GM12864 (cell line): ENCODE results near the gene HIPK2.

Source experiments
- DNase-seq: peaks from one replicate; pipeline ENCODE4 v3.0.0-alpha.2; 2011; ENCODE audit warnings: low read depth
- H3K4me3 ChIP-seq: 2 replicates; pipeline ENCODE4 v1.5.1; 2011; ENCODE audit warnings: mild to moderate bottlenecking, low read depth, low read length, control low read depth
- TF ChIP-seq, protein P1 (sequence below): IDR thresholded peaks from 2 replicates; pipeline ENCODE4 v1.5.1; 2011; ENCODE audit warnings: low read depth, mild to moderate bottlenecking, moderate library complexity, low read length, control low read depth, inconsistent platforms; ENCODE audit errors: missing control alignments

Gene HIPK2

DNA sequence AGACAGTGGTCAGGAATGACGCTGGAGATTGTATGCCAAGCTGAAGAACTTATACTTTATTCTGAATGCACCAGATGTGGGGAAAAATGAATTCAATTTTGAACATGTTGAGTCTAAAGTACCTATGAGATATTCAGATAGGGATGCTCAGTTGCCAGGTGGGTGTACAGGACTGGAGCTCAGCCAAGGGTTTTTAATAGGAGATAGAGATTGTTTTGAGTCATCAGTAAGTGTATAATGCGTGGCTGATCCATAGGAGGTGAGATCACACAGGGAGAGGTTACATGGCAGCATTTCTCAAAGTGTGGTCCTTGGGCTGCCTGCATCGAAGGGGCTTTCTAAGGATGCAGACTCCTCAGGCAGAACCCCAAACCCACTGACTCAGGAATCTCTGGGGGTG is 6.8 kb upstream of the HIPK2 start:
- H3K4me3 ChIP-seq = no peak overlapping the region
- no peak for DNase-seq
- TF ChIP-seq, protein P1, sequence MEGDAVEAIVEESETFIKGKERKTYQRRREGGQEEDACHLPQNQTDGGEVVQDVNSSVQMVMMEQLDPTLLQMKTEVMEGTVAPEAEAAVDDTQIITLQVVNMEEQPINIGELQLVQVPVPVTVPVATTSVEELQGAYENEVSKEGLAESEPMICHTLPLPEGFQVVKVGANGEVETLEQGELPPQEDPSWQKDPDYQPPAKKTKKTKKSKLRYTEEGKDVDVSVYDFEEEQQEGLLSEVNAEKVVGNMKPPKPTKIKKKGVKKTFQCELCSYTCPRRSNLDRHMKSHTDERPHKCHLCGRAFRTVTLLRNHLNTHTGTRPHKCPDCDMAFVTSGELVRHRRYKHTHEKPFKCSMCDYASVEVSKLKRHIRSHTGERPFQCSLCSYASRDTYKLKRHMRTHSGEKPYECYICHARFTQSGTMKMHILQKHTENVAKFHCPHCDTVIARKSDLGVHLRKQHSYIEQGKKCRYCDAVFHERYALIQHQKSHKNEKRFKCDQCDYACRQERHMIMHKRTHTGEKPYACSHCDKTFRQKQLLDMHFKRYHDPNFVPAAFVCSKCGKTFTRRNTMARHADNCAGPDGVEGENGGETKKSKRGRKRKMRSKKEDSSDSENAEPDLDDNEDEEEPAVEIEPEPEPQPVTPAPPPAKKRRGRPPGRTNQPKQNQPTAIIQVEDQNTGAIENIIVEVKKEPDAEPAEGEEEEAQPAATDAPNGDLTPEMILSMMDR = no peak

DNA sequence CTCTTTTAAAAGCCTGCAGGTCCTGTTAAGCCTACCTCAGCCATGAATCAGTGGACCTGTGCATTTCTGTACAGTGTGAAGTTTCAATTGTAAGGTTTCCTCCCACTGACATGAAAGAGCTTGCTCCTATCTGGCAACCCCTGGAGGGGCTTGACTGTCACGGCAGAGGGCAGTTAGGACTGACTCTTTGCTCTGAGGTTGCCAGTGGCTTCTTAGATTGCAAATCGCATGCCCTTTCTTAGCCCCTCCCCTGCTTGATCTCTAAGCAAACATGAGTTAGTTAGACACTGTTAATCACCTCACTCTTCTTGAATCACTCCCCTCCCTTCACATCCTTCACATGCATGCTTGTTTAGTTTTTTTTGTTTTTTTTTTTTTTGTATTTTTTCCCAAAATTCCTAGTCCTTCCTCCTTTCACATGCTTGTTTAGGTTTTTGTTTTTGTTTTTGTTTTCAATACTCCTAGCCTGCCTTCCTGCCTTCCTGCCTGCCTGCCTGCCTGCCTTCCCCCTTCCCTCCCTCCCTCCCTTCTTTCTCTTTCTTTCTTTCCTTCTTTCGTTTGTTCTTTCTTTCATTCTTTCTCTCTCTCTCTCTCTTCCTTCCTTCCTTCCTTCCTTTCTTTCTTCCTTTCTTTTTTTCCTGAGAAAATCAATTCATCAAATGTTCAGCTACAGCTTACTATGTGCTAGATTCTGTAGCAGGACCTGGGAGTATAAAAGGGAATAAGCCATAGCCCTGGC is 6.0 kb upstream of the HIPK2 start:
- no peak for DNase-seq
- TF ChIP-seq, protein P1 = no peak
- no peak overlapping the region for H3K4me3 ChIP-seq

DNA sequence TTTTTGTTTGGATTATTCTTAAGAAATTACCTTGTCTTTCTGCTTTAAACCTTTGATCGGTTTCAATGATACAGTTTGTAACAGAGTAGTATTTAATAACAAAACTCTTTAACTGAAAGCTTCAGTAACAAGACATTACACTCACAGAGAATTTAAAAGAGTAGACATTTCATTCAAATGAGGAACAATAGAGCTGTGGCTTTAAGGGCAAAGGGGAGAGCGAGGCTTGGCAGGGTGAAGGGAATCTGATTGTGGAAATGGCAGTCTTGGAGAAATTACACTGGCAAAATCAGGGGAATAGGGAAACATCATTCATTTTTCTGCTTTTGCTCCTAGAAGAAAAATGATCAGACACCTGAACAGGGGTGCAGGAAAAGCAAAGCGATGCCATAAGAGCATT is 5.1 kb upstream of the HIPK2 start:
- TF ChIP-seq, protein P1 = no peak
- DNase-seq = no peak
- H3K4me3 ChIP-seq = no peak overlapping the region

DNA sequence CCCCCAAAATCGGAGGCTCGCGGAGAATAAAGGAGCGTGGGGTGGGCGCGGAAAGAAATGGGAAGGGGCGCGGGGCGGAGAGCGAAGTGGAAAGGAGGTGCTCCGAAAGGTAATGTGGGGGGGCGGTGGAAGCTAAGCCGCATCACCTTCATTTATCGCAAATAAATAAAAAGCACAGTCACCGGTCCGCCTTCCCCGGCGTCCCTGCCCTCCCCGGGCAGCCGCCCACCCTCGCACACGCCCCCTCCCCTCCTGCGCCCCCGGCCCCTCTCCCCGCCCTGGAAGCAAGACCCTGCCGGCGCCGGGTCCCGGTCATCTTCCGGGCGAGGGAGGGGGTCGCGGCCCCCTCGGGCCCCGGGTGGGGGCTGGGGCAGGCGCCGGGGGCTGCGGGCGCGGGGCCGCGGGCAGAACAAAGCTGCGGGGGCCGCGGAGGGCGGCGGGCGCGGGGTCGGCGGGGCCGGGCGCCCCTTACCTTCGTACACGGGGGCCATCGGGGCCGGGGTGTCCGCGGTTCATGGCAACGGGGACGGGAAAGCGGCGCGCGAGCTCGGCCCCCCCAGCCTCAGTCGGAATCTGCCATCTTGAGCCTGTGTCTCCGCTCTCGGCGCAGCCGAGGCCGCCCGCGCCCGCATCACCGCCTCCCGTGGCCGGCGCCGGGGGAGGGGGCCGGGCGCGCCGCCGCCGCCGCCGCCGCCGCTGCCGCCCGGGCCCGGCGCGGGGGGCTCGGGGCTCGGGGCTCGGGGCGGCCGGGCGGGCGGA is 486 bp downstream of the HIPK2 start:
- peak overlapping the region; percentile 80 for H3K4me3 ChIP-seq
- DNase-seq = no peak
- TF ChIP-seq, protein P1 = no peak

DNA sequence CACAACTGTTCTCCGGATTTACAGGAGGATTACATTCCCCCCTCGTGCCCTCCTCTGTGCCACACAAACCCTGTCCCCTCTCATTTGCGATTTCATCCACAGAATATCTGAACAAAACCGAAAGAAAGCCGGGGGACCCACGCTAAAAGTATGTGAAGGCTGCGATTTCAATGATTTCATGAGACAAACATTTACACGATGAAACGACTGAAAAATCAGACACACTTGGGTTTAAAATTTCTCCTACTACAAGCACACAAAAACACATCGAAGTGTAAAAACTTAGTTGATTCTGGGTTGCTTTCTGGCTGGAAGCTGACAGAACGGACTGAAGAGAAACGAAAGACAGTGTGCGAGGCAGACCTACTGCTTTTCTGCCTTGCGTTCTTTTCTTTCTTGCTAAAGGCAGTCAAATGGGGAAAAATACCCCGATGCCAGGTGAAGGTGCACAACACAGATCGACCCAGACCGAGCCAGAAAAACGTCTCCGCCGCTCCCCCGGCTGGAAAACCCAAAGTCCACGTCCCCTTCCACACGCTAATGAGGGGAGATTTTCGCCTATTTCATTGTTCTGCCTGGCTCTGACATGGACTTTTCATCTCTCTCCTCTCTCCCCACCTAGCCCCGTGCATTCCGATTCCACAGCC is 1.2 kb downstream of the HIPK2 start:
- TF ChIP-seq, protein P1 = no peak
- DNase-seq = no peak
- H3K4me3 ChIP-seq = peak overlapping the region; percentile 80

DNA sequence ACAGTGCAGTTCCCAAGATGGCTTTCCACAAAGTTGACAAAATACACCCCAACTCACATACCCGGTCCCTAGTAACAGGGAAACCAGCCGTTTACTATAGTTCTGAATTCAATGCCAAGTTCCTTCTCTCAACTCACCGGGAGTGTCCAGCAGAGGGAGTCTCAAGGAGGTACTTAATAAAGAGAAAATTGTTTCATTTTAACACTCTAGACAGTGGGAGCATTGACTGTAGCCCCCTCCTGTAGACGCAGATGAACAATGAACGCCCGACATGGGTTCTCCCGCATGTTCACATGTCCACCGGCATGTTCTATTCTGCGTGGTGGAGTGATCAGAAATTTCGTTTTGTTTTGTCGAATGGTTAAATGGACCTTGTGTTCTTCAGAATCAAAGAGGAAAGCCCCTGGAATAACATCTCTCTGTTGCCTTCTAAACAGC is 1.9 kb downstream of the HIPK2 start:
- DNase-seq = no peak
- H3K4me3 ChIP-seq = peak overlapping the region; percentile 80
- TF ChIP-seq, protein P1 = peak; percentile 62
